SU-DHL-6 (cell line): Measurements from ENCODE around the gene CPSF4L.

ENCODE experiments used
- H2AFZ ChIP-seq: fragments of 200-600 bp; sonication (generic); 2 replicates; pipeline ENCODE4 v1.6.1; 2014; ENCODE audit warnings: low read depth, mild to moderate bottlenecking, moderate library complexity, mixed read lengths, antibody characterized with exemption, low read length; ENCODE audit not compliant: severe bottlenecking
- H3F3A ChIP-seq: fragments of 200-600 bp; shearing (Covaris generic); 2 replicates; pipeline ENCODE4 v1.6.0; 2016; ENCODE audit warnings: antibody characterized with exemption, mild to moderate bottlenecking; ENCODE audit not compliant: insufficient read depth
- H3K27ac ChIP-seq: fragments of 200-600 bp; sonication (generic); 2 replicates; pipeline ENCODE4 v1.5.1; 2016; ENCODE audit warnings: low read depth, mild to moderate bottlenecking, low read length, moderate library complexity, mixed read lengths
- H3K27me3 ChIP-seq: fragments of 200-600 bp; sonication (generic), shearing (Covaris generic); 2 replicates; pipeline ENCODE4 v1.6.0; 2014; ENCODE audit warnings: mild to moderate bottlenecking, low read length
- H3K36me3 ChIP-seq: fragments of 200-600 bp; sonication (generic); 2 replicates; pipeline ENCODE4 v1.6.1; 2014; ENCODE audit warnings: mild to moderate bottlenecking, low read length, mixed read lengths
- H3K4me2 ChIP-seq: fragments of 300-600, 200-600 bp; shearing (Covaris generic), sonication (generic); 2 replicates; pipeline ENCODE4 v1.6.0; 2014; ENCODE audit warnings: low read length, low read depth, mild to moderate bottlenecking; ENCODE audit not compliant: poor library complexity, severe bottlenecking
- H3K4me3 ChIP-seq: fragments of 200-600 bp; sonication (generic); 2 replicates; pipeline ENCODE4 v1.5.1; 2014; ENCODE audit warnings: antibody characterized with exemption, low read length, mild to moderate bottlenecking, mixed read lengths; ENCODE audit not compliant: insufficient read depth, poor library complexity, severe bottlenecking
- H3K79me2 ChIP-seq: fragments of 200-600 bp; sonication (generic); 2 replicates; pipeline ENCODE4 v1.6.1; 2014; ENCODE audit warnings: mild to moderate bottlenecking, low read length, moderate library complexity; ENCODE audit not compliant: insufficient read depth
- H3K9ac ChIP-seq: fragments of 200-600 bp; sonication (generic); 2 replicates; pipeline ENCODE4 v1.7.0; 2014; ENCODE audit warnings: mild to moderate bottlenecking, low read length
- H3K9me2 ChIP-seq: fragments of 200-600 bp; sonication (generic); replicated peaks from 2 replicates; pipeline ENCODE4 v1.6.1; 2014; ENCODE audit warnings: low read length; ENCODE audit not compliant: insufficient read depth
- H3K9me3 ChIP-seq: fragments of 200-600 bp; sonication (generic); 2 replicates; pipeline ENCODE4 v1.6.1; 2014; ENCODE audit warnings: low read length, mixed read lengths; ENCODE audit not compliant: insufficient read depth
- H4K20me1 ChIP-seq: fragments of 200-600 bp; sonication (generic); 2 replicates; pipeline ENCODE4 v1.6.1; 2014; ENCODE audit warnings: low read depth, mild to moderate bottlenecking, antibody characterized with exemption, low read length, moderate library complexity, mixed read lengths
- EZH2phosphoT487 ChIP-seq: fragments of 200-600 bp; sonication (generic), shearing (Covaris generic); conservative IDR thresholded peaks from 2 replicates; pipeline ENCODE4 v1.6.1; 2018; ENCODE audit warnings: mild to moderate bottlenecking, antibody characterized with exemption, low read length, moderate library complexity, mixed read lengths
- TF ChIP-seq, protein P1 (sequence below): fragments of 200-600 bp; sonication (generic); IDR thresholded peaks from one replicate; pipeline ENCODE4 v1.5.1; 2017; ENCODE audit warnings: antibody characterized with exemption, mild to moderate bottlenecking, low read length, moderate library complexity; ENCODE audit not compliant: insufficient read depth, poor library complexity, severe bottlenecking

CPSF4L gene

GRCh38 chr17:73304971-73305812, 43.5 kb upstream of the CPSF4L start:
- no peaks in the 10 kb centered on the region for H3K27me3 ChIP-seq
- H3K9me3 ChIP-seq = no peaks in the 10 kb centered on the region
- H3K27ac ChIP-seq = no peak overlapping the region
- H3K36me3 ChIP-seq = no peaks in the 10 kb centered on the region
- no peak overlapping the region for H3K9ac ChIP-seq
- H3K4me3 ChIP-seq = no peak overlapping the region
- no peaks in the 10 kb centered on the region for H3F3A ChIP-seq
- no peaks in the 10 kb centered on the region for H3K9me2 ChIP-seq
- H3K4me2 ChIP-seq = no peak overlapping the region
- H2AFZ ChIP-seq = no peak overlapping the region
- no peaks in the 10 kb centered on the region for H4K20me1 ChIP-seq
- TF ChIP-seq, protein P1, sequence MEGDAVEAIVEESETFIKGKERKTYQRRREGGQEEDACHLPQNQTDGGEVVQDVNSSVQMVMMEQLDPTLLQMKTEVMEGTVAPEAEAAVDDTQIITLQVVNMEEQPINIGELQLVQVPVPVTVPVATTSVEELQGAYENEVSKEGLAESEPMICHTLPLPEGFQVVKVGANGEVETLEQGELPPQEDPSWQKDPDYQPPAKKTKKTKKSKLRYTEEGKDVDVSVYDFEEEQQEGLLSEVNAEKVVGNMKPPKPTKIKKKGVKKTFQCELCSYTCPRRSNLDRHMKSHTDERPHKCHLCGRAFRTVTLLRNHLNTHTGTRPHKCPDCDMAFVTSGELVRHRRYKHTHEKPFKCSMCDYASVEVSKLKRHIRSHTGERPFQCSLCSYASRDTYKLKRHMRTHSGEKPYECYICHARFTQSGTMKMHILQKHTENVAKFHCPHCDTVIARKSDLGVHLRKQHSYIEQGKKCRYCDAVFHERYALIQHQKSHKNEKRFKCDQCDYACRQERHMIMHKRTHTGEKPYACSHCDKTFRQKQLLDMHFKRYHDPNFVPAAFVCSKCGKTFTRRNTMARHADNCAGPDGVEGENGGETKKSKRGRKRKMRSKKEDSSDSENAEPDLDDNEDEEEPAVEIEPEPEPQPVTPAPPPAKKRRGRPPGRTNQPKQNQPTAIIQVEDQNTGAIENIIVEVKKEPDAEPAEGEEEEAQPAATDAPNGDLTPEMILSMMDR = no peak
- no peak for TF ChIP-seq EZH2phosphoT487
- H3K79me2 ChIP-seq = no peaks in the 10 kb centered on the region

GRCh38 chr17:73304438-73304837, 42.8 kb upstream of the CPSF4L start:
- Histone ChIP-seq H3F3A (no peaks in the 10 kb centered on the region), H2AFZ (no peak overlapping the region), H3K9me3 (no peaks in the 10 kb centered on the region), H3K27me3 (no peaks in the 10 kb centered on the region), H3K27ac (no peak overlapping the region), H3K9me2 (no peaks in the 10 kb centered on the region), H3K4me3 (no peak overlapping the region), H3K36me3 (no peaks in the 10 kb centered on the region), H3K79me2 (no peaks in the 10 kb centered on the region), H3K9ac (no peak overlapping the region), H4K20me1 (no peaks in the 10 kb centered on the region), H3K4me2 (no peak overlapping the region)
- TF ChIP-seq, protein P1 = no peak
- no peak for TF ChIP-seq EZH2phosphoT487

DNA sequence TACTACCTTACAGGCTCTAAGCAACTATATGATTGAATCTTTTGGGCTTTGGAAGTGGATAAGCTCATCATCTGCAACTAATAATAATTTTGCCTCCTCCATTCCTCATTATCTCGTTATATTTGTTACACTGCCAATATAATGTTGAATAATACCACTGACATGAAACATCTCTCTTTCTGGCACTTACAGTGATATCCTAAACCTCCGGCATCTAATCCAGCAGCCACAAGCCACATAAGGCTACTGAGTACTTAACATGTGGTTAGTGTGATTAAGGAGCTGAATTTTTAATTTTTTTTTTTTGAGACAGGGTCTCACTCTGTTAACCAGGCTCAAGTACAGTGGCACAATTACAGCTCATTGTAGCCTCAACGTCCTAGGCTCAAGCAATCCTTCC, 40.5 kb upstream of the CPSF4L start:
- H2AFZ ChIP-seq = no peak overlapping the region
- no peaks in the 10 kb centered on the region for H3K36me3 ChIP-seq
- H4K20me1 ChIP-seq = no peaks in the 10 kb centered on the region
- H3F3A ChIP-seq = no peaks in the 10 kb centered on the region
- TF ChIP-seq EZH2phosphoT487 = no peak
- TF ChIP-seq, protein P1 = no peak
- H3K27me3 ChIP-seq = no peaks in the 10 kb centered on the region
- H3K9me3 ChIP-seq = no peaks in the 10 kb centered on the region
- H3K9me2 ChIP-seq = no peaks in the 10 kb centered on the region
- H3K27ac ChIP-seq = no peak overlapping the region
- H3K4me3 ChIP-seq = no peak overlapping the region
- no peak overlapping the region for H3K9ac ChIP-seq
- H3K4me2 ChIP-seq = no peak overlapping the region
- H3K79me2 ChIP-seq = no peaks in the 10 kb centered on the region
